Fibroblast of lung (primary cell): ENCODE data around the gene CHADL.

ENCODE experiments used
- EZH2 ChIP-seq: IDR thresholded peaks from 2 replicates; pipeline ENCODE4 v1.5.1; 2012; ENCODE audit warnings: low read length, control low read depth, mild to moderate bottlenecking; ENCODE audit errors: missing control alignments
- TF ChIP-seq, protein P1 (sequence below), 2 donors: IDR thresholded peaks in 1 of 2; conservative IDR thresholded peaks in 1 of 2; 1 replicate in 1 of 2; 2 replicates in 1 of 2; pipeline ENCODE4 v1.5.1; 2011 to 2012; ENCODE audit warnings: low read length in 2 of 2, control low read depth in 1 of 2, inconsistent platforms in 1 of 2, low read depth in 1 of 2, mild to moderate bottlenecking in 1 of 2

DNA sequence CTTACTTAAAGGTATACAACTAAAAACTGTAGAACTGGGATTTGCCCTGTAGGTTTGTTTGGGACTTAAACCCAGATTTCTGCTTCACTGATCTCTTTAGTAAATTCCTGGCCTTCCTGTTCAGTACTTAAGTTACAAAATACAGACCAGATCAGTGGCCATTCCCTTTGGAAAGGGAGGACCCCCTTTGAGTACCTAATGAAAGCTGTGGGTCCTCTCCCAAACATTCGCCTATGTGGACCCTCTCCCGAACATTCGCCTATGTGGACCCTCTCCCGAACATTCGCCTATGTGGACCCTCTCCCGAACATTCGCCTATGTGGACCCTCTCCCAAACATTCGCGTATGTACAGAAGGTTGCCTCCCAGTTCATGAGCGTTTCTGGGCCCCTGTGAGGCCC, 25.3 kb downstream of the CHADL start:
- no peak for TF ChIP-seq EZH2
- TF ChIP-seq, protein P1, sequence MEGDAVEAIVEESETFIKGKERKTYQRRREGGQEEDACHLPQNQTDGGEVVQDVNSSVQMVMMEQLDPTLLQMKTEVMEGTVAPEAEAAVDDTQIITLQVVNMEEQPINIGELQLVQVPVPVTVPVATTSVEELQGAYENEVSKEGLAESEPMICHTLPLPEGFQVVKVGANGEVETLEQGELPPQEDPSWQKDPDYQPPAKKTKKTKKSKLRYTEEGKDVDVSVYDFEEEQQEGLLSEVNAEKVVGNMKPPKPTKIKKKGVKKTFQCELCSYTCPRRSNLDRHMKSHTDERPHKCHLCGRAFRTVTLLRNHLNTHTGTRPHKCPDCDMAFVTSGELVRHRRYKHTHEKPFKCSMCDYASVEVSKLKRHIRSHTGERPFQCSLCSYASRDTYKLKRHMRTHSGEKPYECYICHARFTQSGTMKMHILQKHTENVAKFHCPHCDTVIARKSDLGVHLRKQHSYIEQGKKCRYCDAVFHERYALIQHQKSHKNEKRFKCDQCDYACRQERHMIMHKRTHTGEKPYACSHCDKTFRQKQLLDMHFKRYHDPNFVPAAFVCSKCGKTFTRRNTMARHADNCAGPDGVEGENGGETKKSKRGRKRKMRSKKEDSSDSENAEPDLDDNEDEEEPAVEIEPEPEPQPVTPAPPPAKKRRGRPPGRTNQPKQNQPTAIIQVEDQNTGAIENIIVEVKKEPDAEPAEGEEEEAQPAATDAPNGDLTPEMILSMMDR (conservative IDR thresholded peaks at IDR 0.05 in 1 of 2, IDR thresholded peaks at IDR 0.05 in 1 of 2; ENCODE audit: low read depth in 1 of 2, low read length in 2 of 2): no peak
